ENCODE data around the gene PPP1CC.
"Not testable (repeated sequence)": the region's sequence is repeated elsewhere in the genome, so short reads cannot be mapped to it uniquely, and the experiment has no call there.

Gene PPP1CC

DNA sequence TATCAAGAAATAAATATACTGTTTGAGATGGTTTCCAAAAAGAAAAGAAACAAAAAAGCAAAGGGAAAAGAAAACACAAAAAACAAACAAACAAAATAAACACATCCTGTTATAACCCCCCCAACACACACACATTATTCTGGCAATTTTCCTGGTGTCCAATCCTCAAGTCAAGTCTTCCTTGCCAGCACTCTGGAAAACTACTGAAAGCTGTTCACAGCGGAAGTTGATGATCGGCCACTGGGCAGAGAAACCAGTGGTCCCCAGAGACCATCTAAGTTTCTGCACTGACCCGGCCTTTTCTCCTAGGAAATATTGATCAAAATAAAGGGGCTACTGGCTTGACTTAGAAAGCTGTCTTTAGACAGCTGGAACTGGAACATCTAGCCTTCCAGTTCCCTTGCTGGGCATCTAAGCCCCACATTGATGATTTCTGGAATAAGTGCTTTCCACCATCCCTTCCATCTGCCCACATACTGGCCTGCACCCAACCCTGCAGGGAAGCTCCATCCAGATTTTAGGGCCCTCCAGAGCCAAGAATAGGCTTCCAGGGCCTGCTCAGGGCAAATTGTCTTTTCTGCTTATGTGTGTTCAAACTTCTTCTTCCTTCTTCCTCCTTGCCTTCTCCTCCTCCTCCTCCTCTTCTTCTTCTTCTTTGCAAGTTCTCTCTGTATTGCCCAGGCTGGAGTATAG, 11.6 kb upstream of the PPP1CC start:
- FAIRE-seq = no peak

- FAIRE-seq = no peak
These were observed 8.2 kb upstream of the PPP1CC start for GRCh38 chr12:110750784-110751461.

DNA sequence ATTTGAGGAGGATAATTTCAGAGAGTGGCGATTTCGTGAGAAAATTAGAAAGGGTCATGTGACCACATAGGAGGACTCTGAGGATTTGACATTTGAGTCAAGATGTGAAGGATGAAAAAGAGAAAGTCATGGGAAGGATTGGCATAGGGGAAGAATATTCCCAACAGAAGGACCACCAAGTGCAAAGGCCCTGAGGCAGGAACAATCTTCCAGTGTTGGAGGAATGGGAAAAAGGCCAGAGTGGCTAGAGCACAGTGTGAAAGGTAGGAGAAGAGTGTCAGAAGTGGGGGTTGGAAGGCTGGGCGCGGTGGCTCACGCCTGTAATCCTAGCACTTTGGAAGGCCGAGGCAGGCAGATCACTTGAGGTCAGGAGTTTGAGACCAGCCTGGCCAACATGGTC, 3.9 kb upstream of the PPP1CC start:
- FAIRE-seq = no peak

DNA sequence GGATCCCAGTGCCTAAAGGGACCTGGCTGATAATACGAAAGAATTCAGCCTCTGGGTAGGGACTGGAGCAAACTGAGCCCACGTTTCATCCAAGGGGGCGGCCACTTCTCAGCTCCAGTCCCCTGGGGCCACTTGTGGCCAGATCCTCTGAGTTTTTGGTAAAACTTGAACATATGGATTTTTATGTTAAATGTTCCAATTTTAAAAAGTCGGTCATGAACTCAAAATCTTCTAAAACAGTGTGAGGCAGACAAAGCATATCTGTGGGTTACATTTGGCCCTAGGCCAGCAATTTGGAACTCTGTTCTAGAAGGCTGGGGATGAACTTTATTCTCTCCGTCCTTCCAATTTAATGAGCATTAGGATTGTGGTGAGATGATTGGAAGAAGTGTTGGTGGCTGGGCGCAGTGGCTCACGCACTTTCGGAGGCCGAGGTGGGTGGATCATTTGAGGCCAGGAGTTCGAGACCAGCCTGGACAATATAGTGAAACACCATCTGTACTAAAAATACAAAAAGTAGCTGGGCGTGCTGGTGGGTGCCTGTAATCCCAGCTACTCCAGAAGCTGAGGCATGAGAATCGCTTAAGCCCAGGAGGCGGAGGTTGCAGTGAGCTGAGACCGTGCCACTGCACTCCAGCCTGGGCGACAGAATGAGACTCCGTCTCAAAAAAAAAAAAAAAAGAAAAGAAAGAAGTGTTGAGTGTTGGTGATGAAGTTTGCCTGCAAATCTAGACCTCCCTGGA, 3.0 kb upstream of the PPP1CC start:
- FAIRE-seq = no peak

DNA sequence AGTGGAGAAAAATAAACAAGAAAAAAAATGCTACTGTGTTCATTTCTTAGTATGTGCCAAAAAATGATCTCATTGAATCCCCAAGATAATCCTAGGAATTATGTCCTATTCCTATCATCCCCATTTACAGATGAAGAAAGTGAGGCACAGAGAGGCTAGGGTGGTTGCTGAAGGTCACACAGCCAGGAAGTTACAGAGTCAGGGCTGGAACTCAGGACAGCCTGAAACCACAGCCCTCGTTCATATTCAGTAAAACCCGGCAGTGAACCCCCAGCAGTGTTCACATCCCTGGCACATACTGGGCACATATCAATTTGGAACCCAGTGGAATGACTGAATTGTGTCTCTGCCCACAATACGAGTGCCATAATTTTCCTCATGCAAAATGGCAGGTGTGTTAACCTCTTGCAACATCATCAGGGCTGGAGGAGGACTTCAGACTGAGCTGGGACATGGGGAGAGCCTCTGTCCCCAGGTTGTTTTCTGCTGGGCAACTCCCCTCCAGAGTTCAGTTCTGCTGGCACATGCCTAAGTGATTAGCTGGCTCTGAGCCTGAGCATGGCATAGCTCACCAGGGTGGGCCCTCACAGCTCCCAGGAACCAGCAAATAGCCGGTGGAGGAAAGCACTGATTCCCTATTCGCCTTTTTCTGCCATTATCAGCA, 2.0 kb upstream of the PPP1CC start:
- no peak for FAIRE-seq

GRCh38 chr12:110744151-110744571, 1.5 kb upstream of the PPP1CC start:
- FAIRE-seq = no peak

DNA sequence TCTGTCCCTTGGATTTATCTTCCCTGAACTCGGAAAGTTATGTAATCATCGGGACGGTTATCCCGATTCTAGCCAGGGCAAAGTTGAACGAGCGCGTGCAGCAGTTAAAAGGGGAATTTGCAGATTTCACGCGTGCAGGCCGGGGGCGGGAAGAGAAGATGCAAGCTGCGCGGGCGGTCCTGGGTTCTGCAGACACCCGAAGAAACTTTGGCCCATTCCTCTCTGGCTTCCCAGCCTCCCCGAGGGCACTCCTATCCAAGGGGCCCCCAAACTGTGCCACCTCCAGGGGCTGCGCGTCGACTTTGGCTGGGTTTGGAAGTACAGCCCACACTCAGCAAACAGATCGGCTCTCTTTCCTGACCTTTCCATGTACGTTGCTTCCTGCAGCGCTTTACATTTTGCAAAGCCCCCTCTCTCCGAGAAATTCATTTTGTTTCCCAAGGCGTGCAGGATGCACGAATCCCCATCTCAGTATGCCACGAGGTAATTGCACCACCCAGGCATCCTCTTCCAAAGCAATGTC, 941 bp upstream of the PPP1CC start:
- no peak for FAIRE-seq

- no peak for FAIRE-seq
These were observed 484 bp downstream of the PPP1CC start for GRCh38 chr12:110742096-110742717.

DNA sequence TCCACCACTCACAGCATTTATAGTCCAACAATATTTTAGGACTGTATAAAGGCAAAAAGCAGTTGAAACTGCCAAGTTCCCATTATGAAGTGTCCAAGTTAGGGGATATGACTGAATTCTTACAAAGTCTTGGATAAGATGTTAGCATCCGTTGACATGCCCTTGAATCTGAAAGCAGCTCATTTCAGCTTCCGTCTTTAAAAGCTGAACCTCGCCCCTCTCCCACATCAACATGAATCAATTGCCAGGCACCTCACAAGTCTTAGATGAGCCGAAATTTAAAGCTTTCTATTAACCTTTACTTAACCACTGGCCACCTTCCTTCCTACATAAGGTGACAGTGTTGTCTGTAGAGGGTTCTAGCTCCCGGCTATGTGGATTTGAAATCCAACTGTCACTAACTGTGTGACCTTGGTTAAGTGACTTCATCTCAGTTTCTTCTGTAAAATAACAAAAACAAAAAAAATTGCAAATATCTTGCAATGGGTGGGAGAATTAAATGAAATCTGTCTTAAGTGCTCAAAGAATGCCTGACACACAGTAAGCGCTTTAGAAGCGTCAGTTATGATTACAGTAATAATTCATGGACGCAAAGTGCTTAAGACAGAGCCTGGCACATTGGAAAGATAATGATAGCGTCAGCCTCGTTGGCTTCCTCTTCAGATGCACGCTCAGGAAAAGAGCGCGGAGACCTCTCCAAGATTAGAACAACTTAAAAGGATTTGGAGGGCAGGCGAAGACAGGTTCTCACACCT, 1.2 kb downstream of the PPP1CC start:
- FAIRE-seq = no peak

- no peak for FAIRE-seq
These were observed 2.8 kb downstream of the PPP1CC start for GRCh38 chr12:110739894-110740293.

- no peak for FAIRE-seq
These were observed 3.2 kb downstream of the PPP1CC start for GRCh38 chr12:110739488-110739887.

DNA sequence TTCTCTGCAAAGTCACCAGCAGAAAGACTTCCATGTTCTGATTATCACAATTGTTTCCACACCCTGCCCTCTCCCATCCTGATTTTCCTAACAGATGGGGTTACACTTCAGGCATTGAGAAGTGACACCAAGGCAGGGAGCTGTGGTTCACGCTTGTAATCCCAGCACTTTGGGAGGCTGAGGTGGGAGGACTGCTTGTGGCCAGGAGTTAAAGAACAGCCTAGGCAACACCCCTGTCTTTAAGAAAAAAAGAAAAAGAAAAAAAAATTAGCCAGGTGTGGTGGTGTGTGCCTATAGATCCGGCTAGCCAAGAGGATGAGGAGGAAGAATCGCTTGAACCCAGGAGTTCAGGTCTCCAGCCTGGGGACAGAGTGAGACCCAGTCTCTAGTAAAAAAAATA, 5.2 kb downstream of the PPP1CC start:
- no peak for FAIRE-seq

DNA sequence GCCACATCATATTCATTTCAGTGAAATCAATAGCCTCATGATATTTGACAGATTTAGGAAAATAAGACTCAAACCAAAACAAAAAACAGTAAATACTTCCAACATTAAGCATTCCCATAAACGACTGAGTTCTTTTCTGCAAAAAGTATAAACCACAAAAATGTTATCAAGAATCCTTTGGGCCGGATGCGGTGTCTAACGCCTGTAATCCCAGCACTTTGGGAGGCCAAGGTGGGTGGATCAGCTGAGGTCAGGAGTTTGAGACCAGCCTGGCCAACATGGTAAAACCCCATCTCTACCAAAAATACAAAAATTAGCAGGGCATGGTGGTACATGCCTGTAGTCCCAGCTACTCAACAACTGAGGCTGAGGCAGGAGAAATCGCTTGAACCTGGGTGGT, 5.7 kb downstream of the PPP1CC start:
- not testable (repeated sequence) for FAIRE-seq

DNA sequence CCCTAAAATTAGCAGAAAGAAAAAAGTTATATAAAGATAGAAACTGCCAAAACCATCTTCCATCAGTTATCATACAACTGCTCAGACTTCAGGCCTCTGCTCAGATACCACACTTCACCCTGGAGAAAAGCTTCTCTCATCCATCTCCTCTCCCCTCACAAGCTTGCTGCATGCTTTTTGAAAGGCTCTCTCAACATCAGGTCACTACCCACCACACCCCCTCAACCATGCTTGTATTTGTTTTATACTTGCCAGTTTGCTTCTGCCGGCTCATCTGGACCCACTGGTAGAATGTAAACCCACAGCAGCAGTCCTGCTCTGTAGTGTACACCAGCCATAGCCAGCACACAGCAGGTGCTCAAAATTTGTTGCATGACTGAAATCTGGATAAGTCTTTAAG, 8.8 kb downstream of the PPP1CC start:
- no peak for FAIRE-seq

- FAIRE-seq = no peak
These were observed 9.5 kb downstream of the PPP1CC start for GRCh38 chr12:110733089-110733715.

DNA sequence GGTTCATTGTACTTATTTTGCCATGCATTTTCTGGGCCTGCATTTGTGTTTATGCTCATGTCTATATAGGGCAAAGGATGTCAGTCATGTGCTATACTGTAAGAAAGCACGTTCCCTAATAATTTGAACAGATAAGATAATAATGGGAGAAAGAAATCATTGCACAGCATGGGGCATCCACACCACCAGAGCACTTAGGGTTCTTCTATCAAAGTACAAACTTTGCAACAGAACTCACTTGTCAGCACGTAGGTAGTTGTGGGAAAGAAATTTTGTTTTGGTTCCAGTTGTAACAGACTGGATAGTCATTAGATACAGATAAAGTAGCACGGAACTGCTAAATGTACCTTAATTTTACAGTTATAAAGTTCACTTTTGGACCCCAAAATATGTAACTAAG, 10.1 kb downstream of the PPP1CC start:
- no peak for FAIRE-seq

- no peak for FAIRE-seq
These were observed 11.2 kb downstream of the PPP1CC start for GRCh38 chr12:110731479-110731878.

DNA sequence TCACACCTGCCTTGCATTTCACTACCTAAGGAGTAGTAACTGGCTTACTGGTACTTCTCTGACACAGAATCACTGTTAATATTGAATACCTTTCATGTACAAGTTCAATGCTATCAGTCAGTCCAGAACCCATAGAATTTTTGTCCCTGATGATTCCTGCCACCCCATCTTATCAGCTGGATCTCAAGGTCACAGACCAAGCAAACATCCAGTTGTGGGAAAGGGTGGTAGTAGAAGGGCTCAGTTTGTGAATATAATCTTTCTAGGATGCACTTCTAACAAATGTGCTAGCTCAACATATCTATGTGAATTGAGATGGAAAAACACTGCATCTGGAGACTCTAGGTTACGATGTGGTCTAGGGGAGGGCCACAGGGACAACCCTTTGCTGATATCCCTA, 14.1 kb downstream of the PPP1CC start:
- FAIRE-seq = no peak

DNA sequence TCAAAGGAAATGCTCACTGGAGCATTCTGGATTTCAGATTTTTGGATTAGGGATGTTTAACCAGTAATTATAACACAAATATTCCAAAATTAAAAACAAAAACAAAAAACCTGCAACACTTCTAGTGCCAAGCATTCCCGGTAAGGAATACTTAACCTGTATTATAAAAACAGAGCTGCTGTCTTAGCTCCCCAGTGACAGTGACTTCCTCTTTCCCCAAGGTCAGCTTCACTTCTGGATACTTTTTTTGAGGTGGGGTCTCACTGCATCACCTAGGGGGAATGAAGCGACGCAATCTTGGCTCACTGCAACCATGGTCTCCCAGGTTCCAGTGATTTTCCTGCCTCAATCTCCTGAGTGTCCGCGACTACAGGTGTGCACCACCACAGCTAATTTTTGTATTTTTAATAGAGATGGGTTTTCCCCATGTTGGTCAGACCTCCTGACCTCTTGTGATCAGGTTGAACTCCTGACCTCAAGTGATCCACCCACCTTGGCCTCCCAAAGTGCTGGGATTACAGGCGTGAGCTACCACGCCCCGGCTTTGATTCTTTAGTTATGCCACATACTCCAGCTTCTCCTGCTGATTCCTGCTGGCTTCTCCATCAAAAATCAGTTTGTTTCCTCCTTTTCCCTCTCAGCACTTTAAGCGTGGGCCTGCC, 15.9 kb downstream of the PPP1CC start:
- no peak for FAIRE-seq

GRCh38 chr12:110726028-110726427, 16.7 kb downstream of the PPP1CC start:
- FAIRE-seq = no peak

DNA sequence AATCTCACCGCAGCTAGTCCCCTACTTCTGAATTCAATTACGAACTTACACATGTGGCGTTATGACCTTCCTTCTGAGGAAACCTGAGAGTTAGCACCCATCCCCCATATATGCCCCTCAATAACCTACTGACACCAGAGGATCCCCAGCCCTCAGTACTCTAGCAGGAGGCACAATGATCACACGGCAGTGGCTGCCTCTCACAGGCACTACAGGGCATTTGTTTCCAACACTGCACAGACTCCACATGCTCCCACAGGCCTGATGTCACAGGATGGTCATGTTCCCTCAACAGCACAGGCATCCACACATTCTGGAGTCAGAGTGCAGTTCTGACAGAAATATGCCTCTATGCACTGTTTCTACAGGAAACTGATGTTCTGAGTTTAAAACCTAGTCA, 17.4 kb downstream of the PPP1CC start:
- FAIRE-seq = no peak
